Measurements from ENCODE around the gene PNRC2. TPM values are rescaled to one million over a fixed set of nuclear protein-coding genes. Genes with fewer than 3 reads are reported as not detected.

PNRC2 gene
- total and polyA plus RNA-seq, 10 of the 15 experiments (the other 5 are each of a cell fraction or from before 2014, with no cell fraction given): 106 to 205 (median 163) TPM

MicroRNA genes within 50 kb of the gene (microRNA counts, 767-probe panel; counts per million panel counts)
- microRNA hsa-miR-378f: 55.3 counts per million

Small RNA genes lying within 50 kb of the gene (microRNA-seq; reads per million reads assigned to microRNA genes)
- gene MIR378F: not detected

Small RNA genes lying within 50 kb of the gene (small RNA-seq; reads per million reads assigned to genes)
- not detected for gene MIR378F

Other genes with a start within 250 kb of the PNRC2 start
Only the 7 nearest of the 11 such genes appear.
- gene LYPLA2, start 168.7 kb upstream of the PNRC2 start, total RNA-seq (2014; rRNA removed): 94.0 and 107 TPM in 2 replicates
- gene LYPLA2, start 168.7 kb upstream of the PNRC2 start, total RNA-seq (2014; rRNA removed; fragmentation: Illumina TruSeq; extraction: Trizol): 28.8 and 30.1 TPM in 2 replicates
- 77.0 and 79.6 TPM in 2 replicates for gene LYPLA2, start 168.7 kb upstream of the PNRC2 start, total RNA-seq (2021)
- 21.9 and 41.5 TPM in 2 replicates for gene LYPLA2, start 168.7 kb upstream of the PNRC2 start, polyA plus RNA-seq (2011; rRNA removed)
- 15.5 and 47.7 TPM in 2 replicates for gene LYPLA2, start 168.7 kb upstream of the PNRC2 start, polyA plus RNA-seq (2014; fragmentation: Illumina TruSeq; extraction: Trizol)
- 1 to 10 TPM; 2.7 to 5.9 TPM for gene LYPLA2, start 168.7 kb upstream of the PNRC2 start, polyA plus RNA-seq (2014; fragmentation: Nextera tagmentation; extraction: Ambion mirVana)
- 110 and 131 TPM in 2 replicates for gene LYPLA2, start 168.7 kb upstream of the PNRC2 start, polyA plus RNA-seq (2014; rRNA removed)
- gene LYPLA2, start 168.7 kb upstream of the PNRC2 start, polyA plus RNA-seq (2016; fragmentation: Nextera tagmentation; extraction: Ambion mirVana): 100 to 1,000 TPM; 116 to 129 TPM
- gene GALE, start 159.1 kb upstream of the PNRC2 start, total RNA-seq (2014; rRNA removed): 46.8 and 51.6 TPM in 2 replicates
- gene GALE, start 159.1 kb upstream of the PNRC2 start, total RNA-seq (2014; rRNA removed; fragmentation: Illumina TruSeq; extraction: Trizol): 24.2 and 27.6 TPM in 2 replicates
- gene GALE, start 159.1 kb upstream of the PNRC2 start, total RNA-seq (2021): 41.7 and 47.5 TPM in 2 replicates
- gene GALE, start 159.1 kb upstream of the PNRC2 start, polyA plus RNA-seq (2011; rRNA removed): 14.5 and 23.8 TPM in 2 replicates
- gene GALE, start 159.1 kb upstream of the PNRC2 start, polyA plus RNA-seq (2014; fragmentation: Illumina TruSeq; extraction: Trizol): 23.6 and 34.0 TPM in 2 replicates
- gene GALE, start 159.1 kb upstream of the PNRC2 start, polyA plus RNA-seq (2014; fragmentation: Nextera tagmentation; extraction: Ambion mirVana): 1 to 10 TPM; 4.2 to 10.0 TPM
- gene GALE, start 159.1 kb upstream of the PNRC2 start, polyA plus RNA-seq (2014; rRNA removed): 50.2 and 50.8 TPM in 2 replicates
- 10 to 100 TPM; 72.2 to 93.7 TPM for gene GALE, start 159.1 kb upstream of the PNRC2 start, polyA plus RNA-seq (2016; fragmentation: Nextera tagmentation; extraction: Ambion mirVana)
- 34.2 and 35.9 TPM in 2 replicates for gene HMGCL, start 134.4 kb upstream of the PNRC2 start, total RNA-seq (2014; rRNA removed)
- gene HMGCL, start 134.4 kb upstream of the PNRC2 start, total RNA-seq (2014; rRNA removed; fragmentation: Illumina TruSeq; extraction: Trizol): 29.4 and 34.0 TPM in 2 replicates
- gene HMGCL, start 134.4 kb upstream of the PNRC2 start, total RNA-seq (2021): 29.4 and 33.1 TPM in 2 replicates
- gene HMGCL, start 134.4 kb upstream of the PNRC2 start, polyA plus RNA-seq (2011; rRNA removed): 30.6 and 35.5 TPM in 2 replicates
- gene HMGCL, start 134.4 kb upstream of the PNRC2 start, polyA plus RNA-seq (2014; fragmentation: Illumina TruSeq; extraction: Trizol): 28.0 and 34.2 TPM in 2 replicates
- 100 to 1,000 TPM in 1 of 2 experiments, 10 to 100 TPM in 1; 75.9 to 127 TPM for gene HMGCL, start 134.4 kb upstream of the PNRC2 start, polyA plus RNA-seq (2014; fragmentation: Nextera tagmentation; extraction: Ambion mirVana)
- gene HMGCL, start 134.4 kb upstream of the PNRC2 start, polyA plus RNA-seq (2014; rRNA removed): 32.1 and 37.3 TPM in 2 replicates
- 10 to 100 TPM; 40.1 to 40.5 TPM for gene HMGCL, start 134.4 kb upstream of the PNRC2 start, polyA plus RNA-seq (2016; fragmentation: Nextera tagmentation; extraction: Ambion mirVana)
- 53.7 and 59.5 TPM in 2 replicates for gene FUCA1, start 91.5 kb upstream of the PNRC2 start, total RNA-seq (2014; rRNA removed)
- gene FUCA1, start 91.5 kb upstream of the PNRC2 start, total RNA-seq (2014; rRNA removed; fragmentation: Illumina TruSeq; extraction: Trizol): 51.4 and 54.4 TPM in 2 replicates
- gene FUCA1, start 91.5 kb upstream of the PNRC2 start, total RNA-seq (2021): 41.3 and 42.4 TPM in 2 replicates
- 51.6 and 65.1 TPM in 2 replicates for gene FUCA1, start 91.5 kb upstream of the PNRC2 start, polyA plus RNA-seq (2011; rRNA removed)
- 55.9 and 61.5 TPM in 2 replicates for gene FUCA1, start 91.5 kb upstream of the PNRC2 start, polyA plus RNA-seq (2014; fragmentation: Illumina TruSeq; extraction: Trizol)
- gene FUCA1, start 91.5 kb upstream of the PNRC2 start, polyA plus RNA-seq (2014; fragmentation: Nextera tagmentation; extraction: Ambion mirVana): 10 to 100 TPM; 33.3 to 41.8 TPM
- 39.6 and 49.9 TPM in 2 replicates for gene FUCA1, start 91.5 kb upstream of the PNRC2 start, polyA plus RNA-seq (2014; rRNA removed)
- gene FUCA1, start 91.5 kb upstream of the PNRC2 start, polyA plus RNA-seq (2016; fragmentation: Nextera tagmentation; extraction: Ambion mirVana): 100 to 1,000 TPM; 112 to 117 TPM
- 19.2 and 19.8 TPM in 2 replicates for gene CNR2, start 46.5 kb upstream of the PNRC2 start, total RNA-seq (2014; rRNA removed)
- 18.9 and 19.5 TPM in 2 replicates for gene CNR2, start 46.5 kb upstream of the PNRC2 start, total RNA-seq (2014; rRNA removed; fragmentation: Illumina TruSeq; extraction: Trizol)
- gene CNR2, start 46.5 kb upstream of the PNRC2 start, total RNA-seq (2021): 13.6 and 15.1 TPM in 2 replicates
- 0.40 and 0.46 TPM in 2 replicates for gene CNR2, start 46.5 kb upstream of the PNRC2 start, polyA plus RNA-seq (2011; rRNA removed)
- gene CNR2, start 46.5 kb upstream of the PNRC2 start, polyA plus RNA-seq (2014; fragmentation: Illumina TruSeq; extraction: Trizol): 12.8 and 13.5 TPM in 2 replicates
- gene CNR2, start 46.5 kb upstream of the PNRC2 start, polyA plus RNA-seq (2014; fragmentation: Nextera tagmentation; extraction: Ambion mirVana): 10 to 100 TPM in 1 of 2 experiments, 1 to 10 TPM in 1; 9.8 to 12.3 TPM
- gene CNR2, start 46.5 kb upstream of the PNRC2 start, polyA plus RNA-seq (2014; rRNA removed): 10.3 and 11.2 TPM in 2 replicates
- 10 to 100 TPM; 11.9 to 12.2 TPM for gene CNR2, start 46.5 kb upstream of the PNRC2 start, polyA plus RNA-seq (2016; fragmentation: Nextera tagmentation; extraction: Ambion mirVana)
- 157 and 186 TPM in 2 replicates for gene SRSF10, start 20.5 kb downstream of the PNRC2 start, total RNA-seq (2014; rRNA removed)
- 258 and 268 TPM in 2 replicates for gene SRSF10, start 20.5 kb downstream of the PNRC2 start, total RNA-seq (2014; rRNA removed; fragmentation: Illumina TruSeq; extraction: Trizol)
- 160 and 163 TPM in 2 replicates for gene SRSF10, start 20.5 kb downstream of the PNRC2 start, total RNA-seq (2021)
- gene SRSF10, start 20.5 kb downstream of the PNRC2 start, polyA plus RNA-seq (2011; rRNA removed): 252 and 372 TPM in 2 replicates
- 274 and 347 TPM in 2 replicates for gene SRSF10, start 20.5 kb downstream of the PNRC2 start, polyA plus RNA-seq (2014; fragmentation: Illumina TruSeq; extraction: Trizol)
- 100 to 1,000 TPM; 166 to 187 TPM for gene SRSF10, start 20.5 kb downstream of the PNRC2 start, polyA plus RNA-seq (2014; fragmentation: Nextera tagmentation; extraction: Ambion mirVana)
- 173 and 192 TPM in 2 replicates for gene SRSF10, start 20.5 kb downstream of the PNRC2 start, polyA plus RNA-seq (2014; rRNA removed)
- gene SRSF10, start 20.5 kb downstream of the PNRC2 start, polyA plus RNA-seq (2016; fragmentation: Nextera tagmentation; extraction: Ambion mirVana): 100 to 1,000 TPM; 262 to 279 TPM
- gene MYOM3, start 152.3 kb downstream of the PNRC2 start, total RNA-seq (2014; rRNA removed): not detected in 2 replicates
- gene MYOM3, start 152.3 kb downstream of the PNRC2 start, total RNA-seq (2014; rRNA removed; fragmentation: Illumina TruSeq; extraction: Trizol): not detected in 2 replicates
- gene MYOM3, start 152.3 kb downstream of the PNRC2 start, total RNA-seq (2021): not detected in 2 replicates
- not detected in 2 replicates for gene MYOM3, start 152.3 kb downstream of the PNRC2 start, polyA plus RNA-seq (2011; rRNA removed)
- not detected in 2 replicates for gene MYOM3, start 152.3 kb downstream of the PNRC2 start, polyA plus RNA-seq (2014; fragmentation: Illumina TruSeq; extraction: Trizol)
- not detected for gene MYOM3, start 152.3 kb downstream of the PNRC2 start, polyA plus RNA-seq (2014; fragmentation: Nextera tagmentation; extraction: Ambion mirVana)
- 0.06 TPM in 1 of 2 replicates, not detected in the other for gene MYOM3, start 152.3 kb downstream of the PNRC2 start, polyA plus RNA-seq (2014; rRNA removed)
- not detected for gene MYOM3, start 152.3 kb downstream of the PNRC2 start, polyA plus RNA-seq (2016; fragmentation: Nextera tagmentation; extraction: Ambion mirVana)